Measurements from ENCODE around the gene TENM4. TPM values are rescaled to one million over a fixed set of nuclear protein-coding genes. Genes with fewer than 3 reads are reported as not detected.

The TENM4 gene
- total RNA-seq, 1 donor from 2014 or later = 43.2 TPM

DNA sequence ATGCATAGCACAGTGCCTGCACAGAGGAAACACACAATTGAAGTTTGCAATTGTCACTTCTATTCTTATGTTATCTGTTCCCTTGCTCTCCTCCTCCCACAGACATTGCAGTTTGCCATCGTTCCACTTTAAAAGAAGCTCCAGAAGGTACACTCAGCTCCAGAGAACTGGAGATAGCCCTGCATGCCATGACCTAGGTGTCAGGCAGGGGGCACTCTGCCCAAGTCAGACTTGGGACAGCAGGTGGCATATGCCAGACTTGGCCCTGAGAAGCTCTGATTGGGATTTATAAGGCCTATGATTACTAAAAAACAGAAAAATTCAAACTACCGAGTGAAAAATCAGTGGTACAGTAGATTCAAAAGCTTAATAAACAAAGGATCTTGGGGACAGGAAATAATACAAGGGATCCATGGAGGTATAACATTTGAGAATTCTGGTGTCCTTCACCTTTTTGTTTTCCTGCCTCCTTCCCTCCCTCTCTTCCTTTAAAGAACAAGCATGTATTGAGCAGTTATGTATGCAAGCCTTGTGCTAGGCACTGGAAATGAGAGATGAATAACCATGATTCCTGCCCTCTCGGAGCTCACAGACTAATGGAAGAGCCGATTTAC lies 40.0 kb downstream of the TENM4 start:
- Mint-ChIP-seq H3K27me3 (ENCODE audit: low read depth) (no peaks in the 10 kb centered on the region), H3K4me3 (no peak overlapping the region), H3K9me3 (no peaks in the 10 kb centered on the region), H3K36me3 (ENCODE audit: low read depth) (peaks cover 3% of the 10 kb centered on the region), H3K27ac (ENCODE audit: unreplicated experiment) (no peak overlapping the region), H3K4me1 (peaks cover 4% of the 10 kb centered on the region)
- DNase-seq (ENCODE audit: low read depth, low spot score) = peak; percentile 41
- TF ChIP-seq CTCF (conservative IDR thresholded peaks at IDR 0.05) = peak; percentile 68

GRCh38 chr11:79400206-79400605 lies 40.6 kb downstream of the TENM4 start:
- no peak for TF ChIP-seq CTCF (conservative IDR thresholded peaks at IDR 0.05)
- Mint-ChIP-seq H3K4me3 (no peak overlapping the region), H3K27ac (ENCODE audit: unreplicated experiment) (no peak overlapping the region), H3K4me1 (peaks cover 4% of the 10 kb centered on the region), H3K36me3 (ENCODE audit: low read depth) (peaks cover 3% of the 10 kb centered on the region), H3K9me3 (no peaks in the 10 kb centered on the region), H3K27me3 (ENCODE audit: low read depth) (no peaks in the 10 kb centered on the region)
- DNase-seq (ENCODE audit: low read depth, low spot score) = no peak

DNA sequence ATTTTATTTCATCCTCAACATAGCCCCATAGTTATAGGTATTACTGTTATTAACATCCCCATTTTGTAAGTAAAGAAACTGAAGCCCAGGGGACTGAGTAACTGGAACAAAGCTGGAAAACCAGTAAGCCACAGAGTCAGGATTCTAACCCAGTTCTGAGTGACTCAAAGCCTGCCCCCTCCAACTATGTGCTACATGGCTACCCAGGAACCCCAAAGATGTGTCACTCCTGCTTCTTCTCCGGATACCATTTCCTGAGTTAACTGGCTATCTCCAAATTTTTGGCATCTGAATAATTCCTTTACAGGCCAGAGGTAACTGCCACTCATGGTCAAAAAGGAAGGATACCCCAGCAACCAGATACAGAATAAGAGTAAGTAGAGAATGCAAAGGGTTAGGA lies 43.6 kb downstream of the TENM4 start:
- Mint-ChIP-seq H3K27ac (ENCODE audit: unreplicated experiment) (no peak overlapping the region), H3K27me3 (ENCODE audit: low read depth) (no peaks in the 10 kb centered on the region), H3K9me3 (no peaks in the 10 kb centered on the region)

GRCh38 chr11:79396674-79397073 lies 44.2 kb downstream of the TENM4 start:
- peaks cover 2% of the 10 kb centered on the region for H3K36me3 Mint-ChIP-seq (ENCODE audit: low read depth)
- DNase-seq (ENCODE audit: low read depth, low spot score) = no peak
- H3K4me1 Mint-ChIP-seq = peaks cover 6% of the 10 kb centered on the region
- H3K4me3 Mint-ChIP-seq = no peak overlapping the region
- peak overlapping the region; percentile 70 for H3K27ac Mint-ChIP-seq (ENCODE audit: unreplicated experiment)
- H3K27me3 Mint-ChIP-seq (ENCODE audit: low read depth) = no peaks in the 10 kb centered on the region
- no peak for TF ChIP-seq CTCF (conservative IDR thresholded peaks at IDR 0.05)
- no peaks in the 10 kb centered on the region for H3K9me3 Mint-ChIP-seq

More for the DNA sequence above, 43.6 kb downstream of the TENM4 start:
- Mint-ChIP-seq H3K36me3 (ENCODE audit: low read depth) (peaks cover 3% of the 10 kb centered on the region), H3K4me3 (no peak overlapping the region), H3K4me1 (peaks cover 6% of the 10 kb centered on the region)
- DNase-seq (ENCODE audit: low read depth, low spot score) = no peak
- no peak for TF ChIP-seq CTCF (conservative IDR thresholded peaks at IDR 0.05)

DNA sequence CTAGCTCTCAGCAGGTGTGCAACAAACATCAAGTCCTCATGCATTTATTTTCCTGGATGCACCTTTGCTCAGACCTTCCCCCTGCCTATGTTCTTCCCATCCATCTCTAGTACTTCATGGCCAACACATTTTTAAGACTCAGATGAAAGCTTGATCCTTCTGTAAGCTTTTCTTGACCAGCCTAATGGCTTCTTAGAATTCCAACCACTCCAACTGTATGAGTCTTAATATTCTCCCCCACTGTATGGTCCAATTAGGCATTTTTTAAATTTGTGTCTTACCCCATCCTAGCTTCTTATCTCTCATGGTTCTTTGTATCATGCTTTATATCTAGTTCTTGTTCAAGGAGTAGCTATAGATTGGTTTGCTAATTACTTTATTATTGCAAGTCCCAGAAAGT lies 44.8 kb downstream of the TENM4 start:
- H3K4me1 Mint-ChIP-seq = peaks cover 6% of the 10 kb centered on the region
- no peak for TF ChIP-seq CTCF (conservative IDR thresholded peaks at IDR 0.05)
- no peaks in the 10 kb centered on the region for H3K36me3 Mint-ChIP-seq (ENCODE audit: low read depth)
- H3K9me3 Mint-ChIP-seq = no peaks in the 10 kb centered on the region
- H3K27ac Mint-ChIP-seq (ENCODE audit: unreplicated experiment) = no peak overlapping the region
- H3K4me3 Mint-ChIP-seq = no peak overlapping the region
- DNase-seq (ENCODE audit: low read depth, low spot score) = no peak
- H3K27me3 Mint-ChIP-seq (ENCODE audit: low read depth) = no peaks in the 10 kb centered on the region
